Tibial nerve (tissue), 4 donors: Measurements from ENCODE around the gene CSE1L. TPM values are rescaled to one million over a fixed set of nuclear protein-coding genes. Genes with fewer than 3 reads are reported as not detected.

Experiments
- DNase-seq, 2 donors: peaks; one replicate each; pipeline ENCODE4 v3.0.0-alpha.2; 2019; ENCODE audit warnings: low spot score in 2 of 2
- H3K27ac ChIP-seq, 4 donors: fragments of 200-600 bp; sonication (generic) in 3 of 4; one replicate each; pipeline ENCODE4 v1.5.1; 2017 to 2019; ENCODE audit warnings: mild to moderate bottlenecking in 1 of 4
- H3K27me3 ChIP-seq, 2 donors: fragments of 200-600 bp; sonication (generic) in 1 of 2; one replicate each; pipeline versions ENCODE4 v1.5.1 to v1.6.0; 2017 to 2019
- H3K36me3 ChIP-seq, 3 donors: fragments of 200-600 bp; sonication (generic); one replicate each; pipeline ENCODE4 v1.5.1; 2018 to 2019
- H3K4me1 ChIP-seq, 4 donors: fragments of 200-600 bp; sonication (generic) in 3 of 4; one replicate each; pipeline ENCODE4 v1.5.1; 2017 to 2019
- H3K4me3 ChIP-seq, 4 donors: fragments of 200-600 bp; sonication (generic) in 3 of 4; one replicate each; pipeline ENCODE4 v1.5.1; 2017 to 2019; ENCODE audit warnings: mild to moderate bottlenecking in 1 of 4, moderate library complexity in 1 of 4
- H3K9me3 ChIP-seq, 4 donors: fragments of 200-600 bp; sonication (generic) in 3 of 4; one replicate each; pipeline ENCODE4 v1.5.1; 2017 to 2019
- EP300 ChIP-seq, 2 donors: sonication (generic); formaldehyde crosslinking; IDR thresholded peaks; one replicate each; pipeline ENCODE4 v1.6.1; 2017; ENCODE audit warnings: antibody characterized with exemption in 2 of 2, mild to moderate bottlenecking in 1 of 2
- POLR2A ChIP-seq, 2 donors: fragments of 450-650 bp; IDR thresholded peaks; one replicate each; pipeline ENCODE4 v1.6.1; 2017; ENCODE audit warnings: antibody characterized with exemption in 2 of 2, mild to moderate bottlenecking in 2 of 2, moderate library complexity in 2 of 2
- WGBS, 2 donors: methylation state at CpG; one replicate each; pipeline ENCODE4 v1.1.5; 2018; 5-methylcytosine and 5-hydroxymethylcytosine counted together
- total RNA-seq, 4 donors: library from RNA; depleted of rRNA; stranded (reverse); fragments of >200 nt; gene quantifications; one replicate each; pipeline ENCODE4 v1.1.0, GENCODE V29; 2016
- TF ChIP-seq, protein P1 (sequence below), 5 experiments: fragments of 200-600 bp in 3 of 5; fragments of 450-650 bp in 2 of 5; sonication (generic) in 3 of 5; IDR thresholded peaks; one replicate each; pipeline ENCODE4 v1.5.1; 2016 to 2019; ENCODE audit warnings: antibody characterized with exemption in 5 of 5, mild to moderate bottlenecking in 3 of 5, moderate library complexity in 2 of 5

The CSE1L gene
- total RNA-seq, 4 donors from 2014 or later, result 23.9 to 42.0 (median 38.5) TPM

DNA sequence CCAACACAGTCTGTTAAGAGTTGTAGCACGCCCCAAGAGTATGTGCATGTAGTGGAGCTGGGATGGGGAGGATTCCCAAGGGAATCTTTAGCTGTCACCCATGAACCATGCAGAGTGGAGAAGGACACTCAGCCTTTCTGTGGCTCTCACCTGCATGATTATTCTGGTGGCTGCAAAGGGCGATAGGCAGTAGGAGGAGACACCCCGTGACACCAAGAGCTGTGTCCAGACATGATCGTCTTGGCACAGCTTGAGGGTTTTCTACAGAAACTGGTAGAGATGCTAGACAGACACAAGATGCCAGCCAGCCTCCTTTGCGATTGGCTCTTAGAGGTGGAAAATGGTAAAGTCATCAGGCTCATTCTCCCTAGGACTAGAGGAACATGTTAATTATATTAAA is 3.1 kb upstream of the CSE1L start:
- H3K27me3 ChIP-seq, result no peaks in the 10 kb centered on the region
- no peak for TF ChIP-seq POLR2A (IDR thresholded peaks at IDR 0.05)
- TF ChIP-seq, protein P1, sequence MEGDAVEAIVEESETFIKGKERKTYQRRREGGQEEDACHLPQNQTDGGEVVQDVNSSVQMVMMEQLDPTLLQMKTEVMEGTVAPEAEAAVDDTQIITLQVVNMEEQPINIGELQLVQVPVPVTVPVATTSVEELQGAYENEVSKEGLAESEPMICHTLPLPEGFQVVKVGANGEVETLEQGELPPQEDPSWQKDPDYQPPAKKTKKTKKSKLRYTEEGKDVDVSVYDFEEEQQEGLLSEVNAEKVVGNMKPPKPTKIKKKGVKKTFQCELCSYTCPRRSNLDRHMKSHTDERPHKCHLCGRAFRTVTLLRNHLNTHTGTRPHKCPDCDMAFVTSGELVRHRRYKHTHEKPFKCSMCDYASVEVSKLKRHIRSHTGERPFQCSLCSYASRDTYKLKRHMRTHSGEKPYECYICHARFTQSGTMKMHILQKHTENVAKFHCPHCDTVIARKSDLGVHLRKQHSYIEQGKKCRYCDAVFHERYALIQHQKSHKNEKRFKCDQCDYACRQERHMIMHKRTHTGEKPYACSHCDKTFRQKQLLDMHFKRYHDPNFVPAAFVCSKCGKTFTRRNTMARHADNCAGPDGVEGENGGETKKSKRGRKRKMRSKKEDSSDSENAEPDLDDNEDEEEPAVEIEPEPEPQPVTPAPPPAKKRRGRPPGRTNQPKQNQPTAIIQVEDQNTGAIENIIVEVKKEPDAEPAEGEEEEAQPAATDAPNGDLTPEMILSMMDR (IDR thresholded peaks at IDR 0.05), result no peak
- TF ChIP-seq EP300 (IDR thresholded peaks at IDR 0.05), result no peak
- H3K4me1 ChIP-seq, result peaks cover 0 to 19% (median 7%) of the 10 kb centered on the region in 4 donors
- no peak for DNase-seq
- no peaks in the 10 kb centered on the region for H3K9me3 ChIP-seq
- 92 to 95% methylated on average over 5 of the region's 5 CpGs for WGBS, 2 donors
- no peaks in the 10 kb centered on the region for H3K36me3 ChIP-seq
- no peak overlapping the region for H3K4me3 ChIP-seq
- no peak overlapping the region for H3K27ac ChIP-seq

DNA sequence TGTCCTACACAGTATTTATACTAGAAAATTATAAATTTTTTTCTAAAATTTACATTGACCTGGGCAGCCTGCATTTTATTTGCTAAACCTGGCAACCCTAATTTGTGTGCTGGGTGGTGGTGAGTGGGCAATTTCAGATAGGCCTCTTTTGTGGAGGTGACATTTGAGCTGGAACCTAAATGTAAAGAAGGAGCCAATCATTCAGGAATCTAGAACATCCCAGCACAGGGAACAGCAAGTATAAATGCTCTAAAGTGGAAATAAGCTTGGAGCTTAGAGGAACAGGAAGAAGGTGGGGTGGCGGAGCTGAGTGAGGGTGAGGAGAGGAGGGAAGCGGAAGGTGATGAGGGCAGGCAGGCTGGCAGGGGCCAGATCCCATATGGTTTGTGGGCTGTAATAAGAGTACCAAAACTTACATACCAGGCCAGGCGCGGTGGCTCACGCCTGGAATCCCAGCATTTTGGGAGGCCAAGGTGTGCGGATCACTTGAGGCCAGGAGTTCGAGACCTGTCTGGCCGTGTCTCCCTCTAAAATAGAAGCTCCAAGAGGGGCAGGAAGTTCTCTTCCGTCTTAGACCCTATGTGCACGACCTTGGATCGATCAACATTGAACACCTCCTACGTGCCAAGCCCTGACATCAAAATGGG is 549 bp upstream of the CSE1L start:
- H3K27ac ChIP-seq, result peak overlapping the region; percentile 88 to 99 (median 96)
- H3K27me3 ChIP-seq, result no peaks in the 10 kb centered on the region
- no peaks in the 10 kb centered on the region for H3K9me3 ChIP-seq
- no peak for DNase-seq
- peaks cover 0 to 27% (median 8%) of the 10 kb centered on the region in 4 donors for H3K4me1 ChIP-seq
- WGBS, 2 donors, result 12 to 19% methylated on average over 10 to 11 of the region's 12 CpGs
- H3K36me3 ChIP-seq, result no peaks in the 10 kb centered on the region
- TF ChIP-seq, protein P1 (IDR thresholded peaks at IDR 0.05), result no peak
- H3K4me3 ChIP-seq, result peak overlapping the region; percentile 85 to 100 (median 92)

DNA sequence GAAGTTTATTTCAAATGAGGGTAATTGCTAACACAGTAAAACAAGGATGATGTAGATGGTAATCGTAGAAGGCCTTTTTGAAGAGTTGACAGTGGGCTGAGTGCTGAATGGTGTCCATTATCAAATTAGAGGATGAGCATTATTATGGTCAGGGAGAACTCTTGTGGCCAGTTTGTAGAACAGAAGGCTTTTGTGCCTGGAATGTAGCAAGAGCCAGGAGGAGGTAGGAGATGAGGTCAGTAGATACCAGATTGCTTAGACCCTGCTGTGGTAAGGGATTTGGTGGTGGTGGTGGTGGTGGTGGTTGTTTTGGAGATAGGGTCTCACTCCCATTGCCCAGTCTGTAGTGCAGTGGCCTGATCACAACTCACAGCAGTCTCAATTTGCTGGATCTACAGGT is 6.2 kb downstream of the CSE1L start:
- Histone ChIP-seq H3K36me3 (peaks cover 0 to 14% (median 0%) of the 10 kb centered on the region in 3 donors), H3K27me3 (no peaks in the 10 kb centered on the region), H3K4me3 (no peak overlapping the region), H3K9me3 (no peaks in the 10 kb centered on the region), H3K4me1 (peaks cover 0 to 42% (median 7%) of the 10 kb centered on the region in 4 donors), H3K27ac (no peak overlapping the region)
- DNase-seq, result no peak
- TF ChIP-seq, protein P1 (IDR thresholded peaks at IDR 0.05), result no peak
- TF ChIP-seq EP300 (IDR thresholded peaks at IDR 0.05) (no peak), POLR2A (IDR thresholded peaks at IDR 0.05) (no peak)
- 42 to 50% methylated on average over 1 of the region's 1 CpG for WGBS, 2 donors

DNA sequence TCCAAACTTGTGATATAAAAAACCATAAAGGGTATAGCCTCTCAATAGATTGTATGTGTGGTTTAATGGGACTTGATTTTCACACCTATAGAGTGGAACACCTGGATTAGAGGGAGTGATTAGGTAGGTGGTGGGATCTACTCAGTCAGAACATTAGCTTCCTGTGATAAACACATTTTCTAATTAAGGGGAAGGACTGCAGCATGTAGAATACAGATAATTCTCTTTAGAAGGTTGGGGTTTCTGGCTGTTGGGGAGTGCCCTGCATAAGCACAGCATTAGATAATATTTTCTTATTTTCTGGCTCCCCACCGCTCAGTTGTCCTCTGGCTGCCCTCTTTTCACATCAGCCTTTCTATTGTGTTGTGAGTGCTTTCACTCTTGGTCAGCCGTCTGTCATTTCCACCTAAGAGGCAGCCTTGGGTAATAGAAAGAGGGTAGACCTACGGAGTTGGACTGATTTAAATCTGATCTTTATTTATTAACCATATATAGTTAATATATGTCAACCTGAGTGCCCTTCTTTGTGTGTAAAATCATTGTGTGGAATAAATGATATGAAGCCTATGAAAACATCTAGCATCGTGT is 8.0 kb downstream of the CSE1L start:
- Histone ChIP-seq H3K4me1 (peaks cover 0 to 27% (median 0%) of the 10 kb centered on the region in 4 donors), H3K4me3 (no peak overlapping the region), H3K27me3 (no peaks in the 10 kb centered on the region), H3K36me3 (peaks cover 0 to 24% (median 0%) of the 10 kb centered on the region in 3 donors), H3K27ac (no peak overlapping the region), H3K9me3 (no peaks in the 10 kb centered on the region)
- TF ChIP-seq EP300 (IDR thresholded peaks at IDR 0.05) (no peak), POLR2A (IDR thresholded peaks at IDR 0.05) (no peak)
- TF ChIP-seq, protein P1 (IDR thresholded peaks at IDR 0.05), result no peak
- DNase-seq, result no peak
- WGBS, 2 donors, result 56 to 63% methylated on average over 4 of the region's 4 CpGs

DNA sequence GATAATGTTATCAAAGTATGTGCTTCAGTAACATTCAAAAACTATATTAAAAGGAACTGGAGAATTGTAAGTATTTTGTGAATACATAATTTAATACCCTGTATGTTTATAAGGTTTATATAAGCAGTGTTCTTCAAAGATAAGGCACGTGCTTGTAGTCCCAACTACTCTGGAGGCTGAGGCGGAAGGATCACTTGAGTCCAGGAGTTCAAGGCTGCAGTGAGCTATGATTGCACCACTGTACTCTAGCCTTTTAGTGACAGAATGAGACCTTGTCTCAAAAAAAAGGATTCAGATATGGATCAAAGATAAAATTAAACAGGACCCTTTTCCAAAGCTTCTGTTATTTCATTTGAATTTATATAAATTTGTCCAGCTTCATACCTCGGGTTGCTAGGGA is 17.2 kb downstream of the CSE1L start:
- no peak for DNase-seq
- WGBS, 2 donors, result 59 to 72% methylated on average over 3 of the region's 3 CpGs
- no peak for TF ChIP-seq EP300 (IDR thresholded peaks at IDR 0.05)
- TF ChIP-seq, protein P1 (IDR thresholded peaks at IDR 0.05), result no peak
- TF ChIP-seq POLR2A (IDR thresholded peaks at IDR 0.05), result no peak
- Histone ChIP-seq H3K4me1 (no peaks in the 10 kb centered on the region), H3K27ac (no peak overlapping the region), H3K27me3 (no peaks in the 10 kb centered on the region), H3K9me3 (no peaks in the 10 kb centered on the region), H3K36me3 (peaks cover 0 to 69% (median 3%) of the 10 kb centered on the region in 3 donors), H3K4me3 (no peak overlapping the region)
